OCI-LY1 (cell line): ENCODE results near the gene JOSD2.

Source experiments
- H2AFZ ChIP-seq: fragments of 200-600 bp; sonication (generic), shearing (Covaris generic); 2 replicates; pipeline ENCODE4 v1.6.0; 2014; ENCODE audit warnings: antibody characterized with exemption, mild to moderate bottlenecking, low read length
- H3F3A ChIP-seq: fragments of 200-600 bp; sonication (generic), shearing (Covaris generic); 2 replicates; pipeline ENCODE4 v1.6.0; 2014; ENCODE audit warnings: mild to moderate bottlenecking, antibody characterized with exemption, low read length, moderate library complexity; ENCODE audit not compliant: insufficient read depth
- H3K27ac ChIP-seq: fragments of 200-600 bp; sonication (generic); 2 replicates; pipeline ENCODE4 v1.5.1; 2014; ENCODE audit warnings: low read length, mixed run types, mild to moderate bottlenecking, low read depth; ENCODE audit not compliant: poor library complexity, severe bottlenecking
- H3K27me3 ChIP-seq: fragments of 200-600 bp; sonication (generic); 2 replicates; pipeline ENCODE4 v1.6.0; 2014; ENCODE audit warnings: antibody characterized with exemption, mild to moderate bottlenecking, low read length, moderate library complexity; ENCODE audit not compliant: insufficient read depth
- H3K36me3 ChIP-seq: fragments of 200-600 bp; sonication (generic); 2 replicates; pipeline ENCODE4 v1.6.1; 2014; ENCODE audit warnings: mild to moderate bottlenecking, antibody characterized with exemption, low read length, moderate library complexity, mixed read lengths; ENCODE audit not compliant: insufficient read depth
- H3K4me1 ChIP-seq: fragments of 200-600 bp; sonication (generic); 2 replicates; pipeline ENCODE4 v1.5.1; 2014; ENCODE audit warnings: mild to moderate bottlenecking, low read length, moderate library complexity; ENCODE audit not compliant: insufficient read depth, severe bottlenecking
- H3K4me2 ChIP-seq: fragments of 200-600 bp; sonication (generic), shearing (Covaris generic); 2 replicates; pipeline ENCODE4 v1.6.1; 2014; ENCODE audit warnings: low read length
- H3K4me3 ChIP-seq: fragments of 200-600 bp; sonication (generic); 2 replicates; pipeline ENCODE4 v1.5.1; 2014; ENCODE audit warnings: low read length, low read depth, mild to moderate bottlenecking, mixed read lengths; ENCODE audit not compliant: poor library complexity, severe bottlenecking
- H3K79me2 ChIP-seq: fragments of 200-600 bp; shearing (Covaris generic); 2 replicates; pipeline ENCODE4 v1.6.1; 2016; ENCODE audit warnings: mixed run types, low read length, mixed read lengths; ENCODE audit not compliant: insufficient read depth
- H3K9ac ChIP-seq: fragments of 200-600 bp; sonication (generic), shearing (Covaris generic); 2 replicates; pipeline ENCODE4 v1.6.1; 2014; ENCODE audit warnings: mild to moderate bottlenecking, low read length, mixed read lengths
- H3K9me2 ChIP-seq: fragments of 200-600 bp; sonication (generic), shearing (Covaris generic); 2 replicates; pipeline ENCODE4 v1.6.1; 2014; ENCODE audit warnings: low read depth, mild to moderate bottlenecking, low read length, mixed read lengths
- H3K9me3 ChIP-seq: fragments of 200-600 bp; shearing (Covaris generic); 2 replicates; pipeline ENCODE4 v1.6.1; 2014; ENCODE audit warnings: low read length, mixed read lengths
- H4K20me1 ChIP-seq: fragments of 200-600 bp; sonication (generic), shearing (Covaris generic); 2 replicates; pipeline ENCODE4 v1.6.0; 2016; ENCODE audit warnings: mild to moderate bottlenecking, low read length; ENCODE audit not compliant: insufficient read depth
- EZH2 ChIP-seq: fragments of 200-600 bp; sonication (generic), shearing (Covaris generic); IDR thresholded peaks from 2 replicates; pipeline ENCODE4 v1.8.0; 2017; ENCODE audit warnings: borderline replicate concordance, mixed run types, mild to moderate bottlenecking, antibody characterized with exemption, low read length, moderate library complexity, mixed read lengths
- TF ChIP-seq, protein P1 (sequence below): fragments of 200-600 bp; sonication (generic), shearing (Covaris generic); IDR thresholded peaks from 2 replicates; pipeline ENCODE4 v1.5.1; 2017; ENCODE audit warnings: mild to moderate bottlenecking, antibody characterized with exemption, low read length, moderate library complexity, mixed read lengths

JOSD2 gene

DNA sequence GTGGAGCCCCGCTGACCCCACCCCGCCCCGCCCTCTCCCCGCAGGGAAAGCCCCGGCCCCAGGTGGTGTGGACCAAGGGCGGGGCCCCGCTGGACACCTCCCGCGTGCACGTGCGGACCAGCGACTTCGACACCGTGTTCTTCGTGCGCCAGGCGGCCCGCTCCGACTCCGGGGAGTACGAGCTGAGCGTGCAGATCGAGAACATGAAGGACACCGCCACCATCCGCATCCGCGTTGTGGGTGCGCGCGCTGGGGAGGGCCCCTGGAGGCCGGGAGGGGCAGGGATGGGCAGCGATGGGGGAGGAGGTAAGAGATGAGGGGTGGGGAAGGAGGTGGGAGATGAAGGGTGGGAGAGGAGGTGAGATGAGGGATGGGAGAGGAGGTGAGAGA is 51.9 kb downstream of the JOSD2 start:
- no peaks in the 10 kb centered on the region for H3K79me2 ChIP-seq
- TF ChIP-seq, protein P1, sequence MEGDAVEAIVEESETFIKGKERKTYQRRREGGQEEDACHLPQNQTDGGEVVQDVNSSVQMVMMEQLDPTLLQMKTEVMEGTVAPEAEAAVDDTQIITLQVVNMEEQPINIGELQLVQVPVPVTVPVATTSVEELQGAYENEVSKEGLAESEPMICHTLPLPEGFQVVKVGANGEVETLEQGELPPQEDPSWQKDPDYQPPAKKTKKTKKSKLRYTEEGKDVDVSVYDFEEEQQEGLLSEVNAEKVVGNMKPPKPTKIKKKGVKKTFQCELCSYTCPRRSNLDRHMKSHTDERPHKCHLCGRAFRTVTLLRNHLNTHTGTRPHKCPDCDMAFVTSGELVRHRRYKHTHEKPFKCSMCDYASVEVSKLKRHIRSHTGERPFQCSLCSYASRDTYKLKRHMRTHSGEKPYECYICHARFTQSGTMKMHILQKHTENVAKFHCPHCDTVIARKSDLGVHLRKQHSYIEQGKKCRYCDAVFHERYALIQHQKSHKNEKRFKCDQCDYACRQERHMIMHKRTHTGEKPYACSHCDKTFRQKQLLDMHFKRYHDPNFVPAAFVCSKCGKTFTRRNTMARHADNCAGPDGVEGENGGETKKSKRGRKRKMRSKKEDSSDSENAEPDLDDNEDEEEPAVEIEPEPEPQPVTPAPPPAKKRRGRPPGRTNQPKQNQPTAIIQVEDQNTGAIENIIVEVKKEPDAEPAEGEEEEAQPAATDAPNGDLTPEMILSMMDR = no peak
- TF ChIP-seq EZH2 = no peak

DNA sequence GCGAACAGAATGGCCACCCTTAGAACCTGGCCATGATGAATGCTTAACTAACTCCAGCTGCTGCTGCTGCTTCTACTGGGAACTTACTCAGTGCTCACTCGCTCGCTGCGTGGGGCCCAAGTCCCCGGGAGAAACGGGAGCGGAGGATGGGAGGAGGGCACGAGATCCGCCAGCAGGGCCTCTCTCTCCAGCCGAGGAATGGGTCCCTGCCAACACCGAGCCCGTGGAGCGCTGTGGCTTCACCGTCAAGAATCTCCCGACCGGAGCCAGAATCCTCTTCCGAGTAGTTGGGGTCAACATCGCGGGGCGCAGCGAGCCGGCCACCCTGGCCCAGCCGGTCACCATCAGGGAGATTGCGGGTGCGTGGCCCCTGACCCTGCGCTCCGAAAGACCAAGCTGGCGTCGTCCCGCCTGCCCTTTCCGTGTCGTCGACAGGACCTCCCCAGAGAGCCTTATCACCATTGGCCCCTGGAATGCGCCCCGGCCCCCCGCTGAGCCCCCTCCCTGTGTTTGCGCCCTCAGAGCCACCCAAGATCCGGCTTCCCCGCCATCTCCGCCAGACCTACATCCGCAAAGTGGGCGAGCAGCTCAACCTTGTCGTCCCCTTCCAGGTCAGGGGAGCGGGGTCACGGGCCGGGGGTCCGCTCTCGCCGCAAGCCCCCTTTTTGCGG is 52.5 kb downstream of the JOSD2 start:
- TF ChIP-seq EZH2 = no peak
- TF ChIP-seq, protein P1 = no peak
- H2AFZ ChIP-seq = no peak overlapping the region
- H3K4me1 ChIP-seq = peaks cover 15% of the 10 kb centered on the region
- H3F3A ChIP-seq = no peaks in the 10 kb centered on the region; the same call in 1 of the 2 replicates
- H4K20me1 ChIP-seq = no peaks in the 10 kb centered on the region
- no peaks in the 10 kb centered on the region; the same call in 1 of the 2 replicates for H3K27me3 ChIP-seq
- no peaks in the 10 kb centered on the region for H3K9me3 ChIP-seq
- H3K79me2 ChIP-seq = no peaks in the 10 kb centered on the region
- H3K9ac ChIP-seq = no peak overlapping the region
- no peaks in the 10 kb centered on the region for H3K36me3 ChIP-seq
- H3K27ac ChIP-seq = no peak overlapping the region
- no peak overlapping the region for H3K4me2 ChIP-seq
- H3K4me3 ChIP-seq = no peak overlapping the region
- H3K9me2 ChIP-seq = no peaks in the 10 kb centered on the region

More for the DNA sequence above, 51.9 kb downstream of the JOSD2 start:
- H3K9me3 ChIP-seq = no peaks in the 10 kb centered on the region
- H2AFZ ChIP-seq = no peak overlapping the region
- H3K4me2 ChIP-seq = no peak overlapping the region
- H4K20me1 ChIP-seq = no peaks in the 10 kb centered on the region
- no peaks in the 10 kb centered on the region; the same call in 1 of the 2 replicates for H3K27me3 ChIP-seq
- H3K9ac ChIP-seq = no peak overlapping the region
- H3K4me3 ChIP-seq = no peak overlapping the region
- no peak overlapping the region for H3K27ac ChIP-seq
- no peaks in the 10 kb centered on the region for H3K36me3 ChIP-seq
- H3F3A ChIP-seq = no peaks in the 10 kb centered on the region; the same call in 1 of the 2 replicates
- peaks cover 15% of the 10 kb centered on the region for H3K4me1 ChIP-seq
- H3K9me2 ChIP-seq = no peaks in the 10 kb centered on the region

DNA sequence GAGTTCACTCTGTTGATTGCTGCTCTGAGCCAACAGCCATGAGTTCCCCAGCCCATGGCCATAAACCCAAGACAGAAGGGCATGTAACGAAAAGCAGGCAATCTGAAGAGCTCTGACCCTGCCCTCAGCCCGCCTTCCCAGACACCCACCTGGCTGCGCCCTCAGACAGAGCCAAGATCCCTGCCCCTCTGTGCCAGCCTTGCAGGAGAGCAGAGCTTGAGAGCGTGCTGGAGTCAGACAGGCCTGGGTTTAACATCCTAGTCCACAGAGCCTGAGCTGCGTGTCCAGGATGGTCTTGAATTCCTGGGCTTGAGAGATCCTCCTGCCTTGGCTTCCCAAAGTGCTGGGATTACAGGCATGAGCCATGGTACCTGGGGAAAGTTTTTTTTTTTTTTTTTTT is 53.7 kb downstream of the JOSD2 start:
- Histone ChIP-seq H3K4me3 (no peak overlapping the region), H3K9me3 (no peaks in the 10 kb centered on the region), H4K20me1 (no peaks in the 10 kb centered on the region), H3K79me2 (no peaks in the 10 kb centered on the region), H3K27ac (no peak overlapping the region), H3K9ac (no peak overlapping the region), H3K9me2 (no peaks in the 10 kb centered on the region), H3K36me3 (no peaks in the 10 kb centered on the region), H3F3A (no peaks in the 10 kb centered on the region; the same call in 1 of the 2 replicates), H3K4me1 (peaks cover 15% of the 10 kb centered on the region), H3K4me2 (no peak overlapping the region), H3K27me3 (no peaks in the 10 kb centered on the region; the same call in 1 of the 2 replicates), H2AFZ (no peak overlapping the region)
- no peak for TF ChIP-seq EZH2
- TF ChIP-seq, protein P1 = no peak
